HEK293 (cell line): Measurements from ENCODE around the gene CDHR4.

Experiments
- CTCF ChIA-PET: fragments of 350-600 bp; formaldehyde crosslinking; extraction: SDS; loops from one replicate; lab custom pipeline; 2021; ENCODE audit warnings: antibody characterized with exemption; lab: Yijun Ruan, JAX
- POLR2A ChIA-PET: fragments of 300-600 bp; formaldehyde crosslinking; extraction: SDS; loops from one replicate; lab custom pipeline; 2020; ENCODE audit warnings: antibody characterized with exemption, inconsistent platforms; lab: Yijun Ruan, JAX
- H3K27ac ChIP-seq: fragments of 200-500 bp; sonication (Bioruptor generic); 2 replicates; pipeline ENCODE4 v1.5.1; 2014; ENCODE audit warnings: low read depth, low read length, control low read depth, inconsistent platforms; ENCODE audit errors: extremely low read depth
- H3K36me3 ChIP-seq, 2 experiments: fragments of 200-500 bp in 1 of 2; sonication (Bioruptor generic) in 1 of 2; 1 replicate in 1 of 2; 2 replicates in 1 of 2; pipeline ENCODE4 v1.5.1; 2014 to 2017; ENCODE audit warnings: inconsistent platforms in 2 of 2, low read length in 2 of 2; ENCODE audit not compliant: control insufficient read depth in 2 of 2, insufficient read depth in 1 of 2
- H3K4me1 ChIP-seq: fragments of 200-500 bp; sonication (Bioruptor generic); 2 replicates; pipeline ENCODE4 v1.5.1; 2014; ENCODE audit warnings: mild to moderate bottlenecking, low read length, inconsistent platforms; ENCODE audit not compliant: control insufficient read depth, insufficient read depth
- H3K4me3 ChIP-seq: 2 replicates; pipeline ENCODE4 v1.5.1; 2011; ENCODE audit warnings: low read depth, mild to moderate bottlenecking, control low read depth, low read length, moderate library complexity
- H3K9me3 ChIP-seq: fragments of 200-500 bp; sonication (Bioruptor generic); 2 replicates; pipeline ENCODE4 v1.5.1; 2014; ENCODE audit warnings: low read depth, low read length, inconsistent platforms; ENCODE audit not compliant: control insufficient read depth, insufficient read depth
- KLF1 ChIP-seq: fragments of 450-650 bp; formaldehyde crosslinking; IDR thresholded peaks from 2 replicates; pipeline ENCODE4 v1.5.1; 2016; ENCODE audit warnings: missing biosample characterization, missing genetic modification characterization
- KLF17 ChIP-seq: fragments of 450-650 bp; formaldehyde crosslinking; IDR thresholded peaks from 2 replicates; pipeline ENCODE4 v1.5.1; 2016; ENCODE audit warnings: missing biosample characterization, missing genetic modification characterization
- MYNN ChIP-seq: fragments of 450-650 bp; formaldehyde crosslinking; IDR thresholded peaks from 2 replicates; pipeline ENCODE4 v1.5.1; 2016; ENCODE audit warnings: missing biosample characterization, missing genetic modification characterization, borderline replicate concordance
- PATZ1 ChIP-seq: fragments of 450-650 bp; formaldehyde crosslinking; IDR thresholded peaks from 2 replicates; pipeline ENCODE4 v1.5.1; 2016; ENCODE audit warnings: missing biosample characterization, missing genetic modification characterization
- PRDM1 ChIP-seq: fragments of 450-650 bp; formaldehyde crosslinking; IDR thresholded peaks from 2 replicates; pipeline ENCODE4; 2016; ENCODE audit warnings: missing biosample characterization, missing genetic modification characterization
- SP7 ChIP-seq: fragments of 450-650 bp; formaldehyde crosslinking; IDR thresholded peaks from 2 replicates; pipeline ENCODE4 v1.5.1; 2016; ENCODE audit warnings: missing biosample characterization, missing genetic modification characterization
- ZFP3 ChIP-seq: fragments of 450-650 bp; formaldehyde crosslinking; IDR thresholded peaks from 2 replicates; pipeline ENCODE4 v1.5.1; 2016; ENCODE audit warnings: low read depth, missing biosample characterization, missing genetic modification characterization
- ZNF112 ChIP-seq: fragments of 450-650 bp; formaldehyde crosslinking; IDR thresholded peaks from 2 replicates; pipeline ENCODE4 v1.5.0; 2017; ENCODE audit warnings: missing biosample characterization, missing genetic modification characterization
- ZNF121 ChIP-seq: fragments of 450-650 bp; formaldehyde crosslinking; IDR thresholded peaks from 2 replicates; pipeline ENCODE4 v1.5.1; 2016; ENCODE audit warnings: missing biosample characterization, missing genetic modification characterization
- ZNF138 ChIP-seq: fragments of 450-650 bp; formaldehyde crosslinking; IDR thresholded peaks from 2 replicates; pipeline ENCODE4 v1.5.1; 2016; ENCODE audit warnings: missing biosample characterization, missing genetic modification characterization, borderline replicate concordance
- ZNF16 ChIP-seq: fragments of 450-650 bp; formaldehyde crosslinking; IDR thresholded peaks from 2 replicates; pipeline ENCODE4 v1.5.1; 2016; ENCODE audit warnings: low read depth, missing biosample characterization, missing genetic modification characterization
- ZNF350 ChIP-seq: fragments of 450-650 bp; formaldehyde crosslinking; IDR thresholded peaks from 2 replicates; pipeline ENCODE4 v1.5.0; 2017; ENCODE audit warnings: missing biosample characterization, mild to moderate bottlenecking, missing genetic modification characterization
- ZNF513 ChIP-seq: fragments of 450-650 bp; IDR thresholded peaks from 2 replicates; pipeline ENCODE4 v1.5.1; 2018; ENCODE audit warnings: missing biosample characterization, missing genetic modification characterization
- ZNF558 ChIP-seq: fragments of 450-650 bp; formaldehyde crosslinking; IDR thresholded peaks from 2 replicates; pipeline ENCODE4 v1.5.1; 2016; ENCODE audit warnings: missing biosample characterization, missing genetic modification characterization
- ZNF571 ChIP-seq: fragments of 450-650 bp; formaldehyde crosslinking; IDR thresholded peaks from 2 replicates; pipeline ENCODE4 v1.5.0; 2017; ENCODE audit warnings: missing biosample characterization, missing genetic modification characterization
- ZNF660 ChIP-seq: fragments of 450-650 bp; IDR thresholded peaks from 2 replicates; pipeline ENCODE4 v1.5.1; 2018; ENCODE audit warnings: missing biosample characterization, mild to moderate bottlenecking, missing genetic modification characterization
- TF ChIP-seq, protein P1 (sequence below): fragments of 450-650 bp; formaldehyde crosslinking; IDR thresholded peaks from 2 replicates; pipeline ENCODE4 v1.5.1; 2016; ENCODE audit warnings: missing biosample characterization, missing genetic modification characterization
- TF ChIP-seq, protein P2 (sequence below): fragments of 450-650 bp; formaldehyde crosslinking; IDR thresholded peaks from 2 replicates; pipeline ENCODE4 v1.5.1; 2016; ENCODE audit warnings: missing biosample characterization, missing genetic modification characterization
- TF ChIP-seq, protein P3 (sequence below): fragments of 450-650 bp; formaldehyde crosslinking; IDR thresholded peaks from 2 replicates; pipeline ENCODE4 v1.5.1; 2016; ENCODE audit warnings: missing biosample characterization, missing genetic modification characterization

Gene CDHR4

DNA sequence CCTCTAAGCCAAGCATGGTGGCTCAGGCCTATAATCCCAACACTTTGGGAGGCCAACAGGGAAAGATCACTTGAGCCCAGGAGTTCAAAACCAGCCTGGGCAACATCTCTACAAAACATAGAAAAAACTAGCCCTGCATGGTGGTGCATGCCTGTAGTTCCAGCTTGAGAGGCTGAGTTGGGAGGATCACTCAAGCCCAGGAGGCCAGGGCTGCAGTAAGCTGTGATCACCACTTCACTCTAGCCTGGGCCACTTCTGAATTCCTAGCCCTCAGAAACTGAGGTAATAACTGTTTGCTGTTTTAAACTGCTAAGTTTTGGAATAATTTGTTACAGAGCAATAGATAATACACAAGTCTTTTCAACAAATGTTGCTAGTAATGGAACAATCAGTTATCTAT, 29.7 kb downstream of the CDHR4 start:
- Histone ChIP-seq H3K9me3 (no peaks in the 10 kb centered on the region), H3K4me3 (no peak overlapping the region)
- CTCF ChIA-PET: interaction anchor here (0.6 kb wide), 1 partner anchor 99 kb away, joined by 3 read pairs; no protein-coding TSS in a partner anchor
- POLR2A ChIA-PET: no interaction called here
- TF ChIP-seq KLF1 (no peak), ZNF571 (tag by site-specific recombination) (no peak)
- TF ChIP-seq, protein P1, sequence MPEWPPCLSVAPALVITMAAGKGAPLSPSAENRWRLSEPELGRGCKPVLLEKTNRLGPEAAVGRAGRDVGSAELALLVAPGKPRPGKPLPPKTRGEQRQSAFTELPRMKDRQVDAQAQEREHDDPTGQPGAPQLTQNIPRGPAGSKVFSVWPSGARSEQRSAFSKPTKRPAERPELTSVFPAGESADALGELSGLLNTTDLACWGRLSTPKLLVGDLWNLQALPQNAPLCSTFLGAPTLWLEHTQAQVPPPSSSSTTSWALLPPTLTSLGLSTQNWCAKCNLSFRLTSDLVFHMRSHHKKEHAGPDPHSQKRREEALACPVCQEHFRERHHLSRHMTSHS (tag by site-specific recombination): no peak
- TF ChIP-seq, all 188 proteins: peak for 0
- Histone ChIP-seq H3K36me3 (peaks cover 0 to 7% of the 10 kb centered on the region in 2 experiments; a peak in 2 of 3 replicates), H3K27ac (no peak overlapping the region), H3K4me1 (no peaks in the 10 kb centered on the region)

GRCh38 chr3:49769286-49769915, 30.3 kb downstream of the CDHR4 start:
- ChIA-PET CTCF (no interaction called here), POLR2A (no interaction called here)
- Histone ChIP-seq H3K9me3 (no peaks in the 10 kb centered on the region), H3K4me1 (no peaks in the 10 kb centered on the region), H3K27ac (no peak overlapping the region), H3K36me3 (peaks cover 0 to 9% of the 10 kb centered on the region in 2 experiments; a peak in 2 of 3 replicates), H3K4me3 (no peak overlapping the region)
- TF ChIP-seq PRDM1 (tag by site-specific recombination) (peak; percentile 61; the same call in 1 of the 2 replicates), SP7 (tag by site-specific recombination) (no peak)
- TF ChIP-seq, all 188 proteins: peak for 1

DNA sequence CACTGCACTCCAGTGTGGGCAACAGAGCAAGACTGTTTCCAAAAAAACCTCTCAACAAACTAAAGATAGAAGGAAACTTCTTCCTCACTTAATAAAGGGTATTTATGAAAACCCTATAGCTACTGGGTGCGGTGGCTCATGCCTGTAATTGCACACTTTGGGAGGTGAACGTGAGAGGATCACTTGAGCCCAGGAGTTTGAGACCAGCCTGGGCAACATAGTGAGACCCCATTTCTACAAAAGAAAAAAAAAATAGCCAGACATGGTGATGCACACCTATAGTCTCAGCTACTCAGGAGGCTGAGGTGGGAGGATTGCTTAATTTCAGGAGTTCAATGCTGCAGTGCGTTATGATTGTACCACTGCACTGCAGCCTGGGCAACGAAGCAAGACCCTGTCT, 35.7 kb downstream of the CDHR4 start:
- no peak overlapping the region for H3K4me3 ChIP-seq
- no peak overlapping the region for H3K27ac ChIP-seq
- H3K36me3 ChIP-seq: peaks cover 0 to 3% of the 10 kb centered on the region in 2 experiments; a peak in 2 of 3 replicates
- no peaks in the 10 kb centered on the region for H3K9me3 ChIP-seq
- H3K4me1 ChIP-seq: no peaks in the 10 kb centered on the region
- no peak for TF ChIP-seq PATZ1 (tag by site-specific recombination)
- TF ChIP-seq ZFP3 (tag by site-specific recombination): no peak
- peak; percentile 44; the same call in 1 of the 2 replicates for TF ChIP-seq ZNF121
- ChIA-PET POLR2A (no interaction called here), CTCF (no interaction called here)

DNA sequence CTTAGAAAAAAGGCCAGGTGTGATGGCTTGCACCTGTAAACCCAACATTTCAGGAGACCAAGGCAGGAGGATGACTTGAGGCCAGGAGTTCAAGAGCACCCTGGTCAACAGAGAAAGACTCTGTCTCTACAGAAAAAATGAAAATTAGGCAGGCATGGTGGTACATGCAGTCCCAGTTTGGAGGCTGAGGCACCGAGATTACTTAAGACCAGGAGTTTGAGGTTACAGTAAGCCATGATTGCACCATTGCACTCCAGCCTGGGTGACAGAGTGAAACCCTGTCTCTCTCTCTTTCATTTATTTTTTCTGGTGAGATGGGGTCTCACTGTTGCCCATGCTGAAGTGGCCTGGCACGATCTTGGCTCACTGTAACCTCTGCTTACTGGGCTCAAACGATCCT, 38.0 kb downstream of the CDHR4 start:
- peaks cover 0 to 3% of the 10 kb centered on the region in 2 experiments; a peak in 2 of 3 replicates for H3K36me3 ChIP-seq
- H3K27ac ChIP-seq: no peak overlapping the region
- no peak overlapping the region for H3K4me3 ChIP-seq
- POLR2A ChIA-PET: no interaction called here
- no peaks in the 10 kb centered on the region for H3K9me3 ChIP-seq
- H3K4me1 ChIP-seq: no peaks in the 10 kb centered on the region
- CTCF ChIA-PET: no interaction called here
- TF ChIP-seq ZNF138 (tag by site-specific recombination) (no peak), ZNF350 (tag by site-specific recombination) (no peak), ZNF558 (no peak), ZNF16 (tag by site-specific recombination) (no peak), KLF17 (tag by site-specific recombination) (no peak), ZNF513 (tag by site-specific recombination) (no peak), MYNN (tag by site-specific recombination) (no peak), ZNF660 (no peak), ZNF112 (no peak)
- TF ChIP-seq, protein P2, sequence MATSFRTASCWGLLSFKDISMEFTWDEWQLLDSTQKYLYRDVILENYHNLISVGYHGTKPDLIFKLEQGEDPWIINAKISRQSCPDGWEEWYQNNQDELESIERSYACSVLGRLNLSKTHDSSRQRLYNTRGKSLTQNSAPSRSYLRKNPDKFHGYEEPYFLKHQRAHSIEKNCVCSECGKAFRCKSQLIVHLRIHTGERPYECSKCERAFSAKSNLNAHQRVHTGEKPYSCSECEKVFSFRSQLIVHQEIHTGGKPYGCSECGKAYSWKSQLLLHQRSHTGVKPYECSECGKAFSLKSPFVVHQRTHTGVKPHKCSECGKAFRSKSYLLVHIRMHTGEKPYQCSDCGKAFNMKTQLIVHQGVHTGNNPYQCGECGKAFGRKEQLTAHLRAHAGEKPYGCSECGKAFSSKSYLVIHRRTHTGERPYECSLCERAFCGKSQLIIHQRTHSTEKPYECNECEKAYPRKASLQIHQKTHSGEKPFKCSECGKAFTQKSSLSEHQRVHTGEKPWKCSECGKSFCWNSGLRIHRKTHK (tag by site-specific recombination): no peak
- TF ChIP-seq, protein P3, sequence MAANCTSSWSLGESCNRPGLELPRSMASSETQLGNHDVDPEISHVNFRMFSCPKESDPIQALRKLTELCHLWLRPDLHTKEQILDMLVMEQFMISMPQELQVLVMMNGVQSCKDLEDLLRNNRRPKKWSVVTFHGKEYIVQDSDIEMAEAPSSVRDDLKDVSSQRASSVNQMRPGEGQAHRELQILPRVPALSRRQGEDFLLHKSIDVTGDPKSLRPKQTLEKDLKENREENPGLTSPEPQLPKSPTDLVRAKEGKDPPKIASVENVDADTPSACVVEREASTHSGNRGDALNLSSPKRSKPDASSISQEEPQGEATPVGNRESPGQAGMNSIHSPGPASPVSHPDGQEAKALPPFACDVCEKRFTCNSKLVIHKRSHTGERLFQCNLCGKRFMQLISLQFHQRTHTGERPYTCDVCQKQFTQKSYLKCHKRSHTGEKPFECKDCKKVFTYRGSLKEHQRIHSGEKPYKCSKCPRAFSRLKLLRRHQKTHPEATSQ: no peak
